ENCODE measurements around the gene CRY2.
"Not testable (repeated sequence)": the region's sequence is repeated elsewhere in the genome, so short reads cannot be mapped to it uniquely, and the experiment has no call there.

Gene CRY2

DNA sequence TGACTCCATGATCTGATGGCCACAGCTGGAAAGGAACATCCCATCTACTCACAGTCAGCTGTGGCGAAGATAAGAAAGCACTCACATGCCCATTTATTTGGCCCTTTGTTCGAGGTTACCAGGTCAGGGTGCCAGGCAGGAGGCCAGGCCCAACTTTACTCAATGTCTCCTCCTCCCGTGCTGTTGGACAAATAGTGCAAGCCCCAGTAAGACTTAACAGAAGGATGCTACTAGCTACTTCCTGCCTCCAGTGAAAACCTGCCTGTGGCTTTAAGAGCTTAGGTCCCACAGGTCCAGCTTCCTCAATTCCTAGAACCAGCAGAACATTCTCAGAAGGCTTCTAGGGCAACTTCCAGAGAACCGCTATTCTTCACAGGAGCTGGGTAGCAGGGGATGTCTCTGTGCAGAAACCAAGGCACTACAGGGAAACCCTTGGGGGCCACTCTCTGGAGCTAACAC lies 12.9 kb upstream of the CRY2 start:
- Histone ChIP-seq H3K4me3 (ENCODE audit: low read length) (no peak overlapping the region), H3K4me1 (ENCODE audit: control insufficient read depth, insufficient read depth, low read length) (peaks cover 3% of the 10 kb centered on the region), H3K36me3 (ENCODE audit: control insufficient read depth, insufficient read depth, low read length, severe bottlenecking) (no peaks in the 10 kb centered on the region), H3K9me3 (ENCODE audit: control insufficient read depth, low read length) (no peaks in the 10 kb centered on the region), H3K27me3 (replicated peaks; ENCODE audit: control insufficient read depth, insufficient read depth, low read length) (peaks cover 27% of the 10 kb centered on the region), H3K9ac (ENCODE audit: low read length) (no peak overlapping the region)
- no peak for DNase-seq (ENCODE audit: low read depth)

DNA sequence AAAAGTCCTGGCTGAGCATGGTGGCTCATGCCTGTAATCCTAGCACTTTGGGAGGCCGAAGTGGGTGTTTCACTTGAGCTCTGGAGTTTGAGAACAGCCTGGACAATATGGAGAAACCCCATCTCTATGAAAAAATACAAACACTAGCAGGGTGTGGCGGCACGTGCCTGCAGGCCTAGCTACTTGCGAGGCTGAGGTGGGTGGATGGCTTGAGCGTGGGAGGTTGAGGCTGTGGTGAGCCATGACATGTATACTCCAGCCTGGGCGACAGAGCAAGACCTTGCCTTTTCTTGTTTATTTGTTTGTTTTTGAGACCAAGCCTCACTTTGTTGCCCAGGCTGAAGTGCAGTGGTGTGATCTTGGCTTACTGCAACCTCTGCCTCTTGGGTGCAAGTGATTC lies 8.1 kb upstream of the CRY2 start:
- no peak overlapping the region for H3K4me3 ChIP-seq (ENCODE audit: low read length)

DNA sequence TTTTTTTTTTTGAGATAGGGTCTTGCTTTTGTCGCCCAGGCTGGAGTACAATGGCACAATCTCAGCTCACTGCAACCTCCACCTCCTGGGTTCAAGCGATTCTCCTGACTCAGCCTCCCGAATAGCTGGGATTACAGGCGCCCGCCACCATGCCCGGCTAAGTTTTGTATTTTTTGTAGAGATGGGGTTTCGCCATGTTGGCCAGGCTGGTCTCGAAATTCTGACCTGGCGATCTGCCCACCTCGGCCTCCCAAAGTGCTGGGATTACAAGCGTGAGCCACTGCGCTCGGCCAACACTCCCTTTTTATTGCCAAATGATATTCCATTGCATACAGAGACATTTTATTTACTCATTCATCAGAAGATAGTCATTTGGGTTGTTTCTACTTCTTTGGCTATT lies 7.0 kb upstream of the CRY2 start:
- H3K36me3 ChIP-seq (ENCODE audit: control insufficient read depth, insufficient read depth, low read length, severe bottlenecking); H3K27me3 ChIP-seq (replicated peaks; ENCODE audit: control insufficient read depth, insufficient read depth, low read length); H3K9me3 ChIP-seq (ENCODE audit: control insufficient read depth, low read length); H3K4me1 ChIP-seq (ENCODE audit: control insufficient read depth, insufficient read depth, low read length); H3K4me3 ChIP-seq (ENCODE audit: low read length); H3K9ac ChIP-seq (ENCODE audit: low read length); DNase-seq (ENCODE audit: low read depth): not testable (repeated sequence)

More for the DNA sequence above, 8.1 kb upstream of the CRY2 start:
- H3K27me3 ChIP-seq (replicated peaks; ENCODE audit: control insufficient read depth, insufficient read depth, low read length): peaks cover 11% of the 10 kb centered on the region
- H3K9me3 ChIP-seq (ENCODE audit: control insufficient read depth, low read length): no peaks in the 10 kb centered on the region
- DNase-seq (ENCODE audit: low read depth): no peak
- no peaks in the 10 kb centered on the region for H3K36me3 ChIP-seq (ENCODE audit: control insufficient read depth, insufficient read depth, low read length, severe bottlenecking)
- H3K4me1 ChIP-seq (ENCODE audit: control insufficient read depth, insufficient read depth, low read length): peaks cover 6% of the 10 kb centered on the region
- H3K9ac ChIP-seq (ENCODE audit: low read length): no peak overlapping the region

DNA sequence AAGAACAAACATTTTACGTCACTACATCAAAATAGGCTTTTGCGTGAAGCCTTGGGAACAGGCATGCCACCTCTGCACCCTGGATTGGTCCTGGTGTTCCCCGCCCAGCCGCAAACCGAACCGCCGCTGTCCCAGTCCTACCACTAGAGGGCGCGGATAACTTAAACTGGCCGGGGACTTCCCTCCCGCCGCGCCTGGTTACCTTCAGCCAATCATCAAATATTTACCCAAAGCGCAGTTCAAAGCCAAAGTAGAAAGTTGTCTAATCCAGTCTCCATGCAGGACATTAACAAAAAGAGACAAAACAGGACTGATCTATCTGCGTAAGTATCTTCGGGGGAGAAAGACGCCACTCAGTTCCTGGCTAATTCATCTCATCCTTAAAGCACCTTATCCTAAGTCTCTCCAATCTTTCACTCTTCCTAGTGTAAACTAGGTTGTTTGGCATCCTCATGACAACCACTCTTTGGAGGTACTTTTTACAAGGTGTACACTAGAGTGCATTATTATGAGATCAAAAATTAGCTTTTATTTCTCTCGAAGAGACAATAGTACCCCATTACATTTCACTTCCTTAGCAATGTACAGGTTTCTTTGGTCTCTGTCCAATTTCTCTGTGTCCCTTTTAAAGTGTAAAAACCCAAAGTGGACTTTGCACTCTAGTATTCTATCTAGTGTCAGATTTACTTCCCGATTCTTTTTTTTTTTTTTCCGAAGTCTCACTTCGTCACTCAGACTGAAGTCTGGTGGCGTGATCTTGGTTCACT lies 3.9 kb upstream of the CRY2 start:
- H3K4me1 ChIP-seq (ENCODE audit: control insufficient read depth, insufficient read depth, low read length): peaks cover 16% of the 10 kb centered on the region
- H3K4me3 ChIP-seq (ENCODE audit: low read length): no peak overlapping the region
- H3K9me3 ChIP-seq (ENCODE audit: control insufficient read depth, low read length): no peaks in the 10 kb centered on the region
- DNase-seq (ENCODE audit: low read depth): peak; percentile 98
- no peaks in the 10 kb centered on the region for H3K27me3 ChIP-seq (replicated peaks; ENCODE audit: control insufficient read depth, insufficient read depth, low read length)
- peak overlapping the region; percentile 22 for H3K9ac ChIP-seq (ENCODE audit: low read length)
- H3K36me3 ChIP-seq (ENCODE audit: control insufficient read depth, insufficient read depth, low read length, severe bottlenecking): no peaks in the 10 kb centered on the region

DNA sequence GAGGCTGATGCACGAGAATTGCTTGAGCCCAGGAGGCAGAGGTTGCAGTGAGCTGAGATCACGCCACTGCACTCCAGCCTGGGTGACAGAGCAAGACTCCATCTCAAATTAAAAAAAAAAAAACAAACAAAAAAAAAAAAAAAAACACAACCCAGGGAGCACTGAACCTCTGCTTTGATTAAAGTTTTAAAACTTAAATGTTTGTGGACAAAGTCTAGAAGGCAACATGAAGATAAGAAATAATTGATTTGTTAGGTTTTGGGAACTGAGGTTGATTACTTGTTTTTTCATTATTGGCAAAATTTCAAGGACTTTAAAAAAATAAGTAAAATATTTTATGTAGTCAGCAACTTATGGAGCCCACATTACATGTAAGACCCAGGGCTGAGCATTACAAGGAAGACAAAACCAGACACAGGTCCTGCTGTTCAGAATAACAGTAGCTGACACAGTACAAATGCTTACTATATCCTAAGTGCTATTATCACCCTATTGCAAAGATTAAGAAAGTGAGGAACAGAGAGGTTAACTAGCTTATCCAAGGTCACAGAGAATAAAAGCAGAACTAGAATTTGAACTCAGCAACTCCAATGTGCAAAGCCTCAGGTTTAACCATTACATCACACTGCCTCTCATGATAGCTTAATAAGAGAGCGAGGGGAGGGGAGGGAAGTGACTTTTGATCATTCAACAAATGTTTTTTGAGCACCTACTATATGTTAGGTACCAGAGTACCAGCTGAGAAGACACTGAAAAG lies 2.3 kb upstream of the CRY2 start:
- DNase-seq (ENCODE audit: low read depth): no peak

DNA sequence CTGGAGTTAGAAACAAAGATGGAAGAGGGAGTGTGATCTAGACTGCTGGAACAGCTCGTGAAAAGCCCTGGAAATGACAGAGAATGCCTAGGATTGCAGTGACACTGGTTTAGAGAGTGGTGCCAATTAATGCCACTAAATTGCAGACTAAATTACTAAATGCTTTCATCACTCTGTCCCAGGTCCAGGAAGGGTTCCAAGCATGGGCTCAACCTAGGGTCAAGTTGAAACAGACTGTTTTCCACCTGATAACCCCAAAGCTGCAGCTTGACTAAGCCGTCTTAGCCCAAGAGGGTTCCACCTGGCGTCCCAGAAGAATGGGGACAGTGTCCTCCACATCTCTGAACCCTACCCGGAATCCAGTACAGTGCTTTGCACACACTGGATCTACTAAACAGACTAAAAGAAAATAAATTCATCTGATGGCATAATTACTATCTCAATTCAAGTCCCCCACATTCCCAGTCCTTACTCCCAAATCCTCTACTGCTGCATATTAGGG lies 1.1 kb upstream of the CRY2 start:
- Histone ChIP-seq H3K9me3 (ENCODE audit: control insufficient read depth, low read length) (no peaks in the 10 kb centered on the region), H3K27me3 (replicated peaks; ENCODE audit: control insufficient read depth, insufficient read depth, low read length) (no peaks in the 10 kb centered on the region), H3K4me3 (ENCODE audit: low read length) (peak overlapping the region; percentile 60), H3K36me3 (ENCODE audit: control insufficient read depth, insufficient read depth, low read length, severe bottlenecking) (no peaks in the 10 kb centered on the region), H3K9ac (ENCODE audit: low read length) (peak overlapping the region; percentile 13), H3K4me1 (ENCODE audit: control insufficient read depth, insufficient read depth, low read length) (peaks cover 42% of the 10 kb centered on the region)
- no peak for DNase-seq (ENCODE audit: low read depth)

More for the DNA sequence above, 2.3 kb upstream of the CRY2 start:
- H3K9ac ChIP-seq (ENCODE audit: low read length): no peak overlapping the region
- no peaks in the 10 kb centered on the region for H3K9me3 ChIP-seq (ENCODE audit: control insufficient read depth, low read length)
- H3K27me3 ChIP-seq (replicated peaks; ENCODE audit: control insufficient read depth, insufficient read depth, low read length): no peaks in the 10 kb centered on the region
- H3K36me3 ChIP-seq (ENCODE audit: control insufficient read depth, insufficient read depth, low read length, severe bottlenecking): no peaks in the 10 kb centered on the region
- no peak overlapping the region for H3K4me3 ChIP-seq (ENCODE audit: low read length)
- peaks cover 30% of the 10 kb centered on the region for H3K4me1 ChIP-seq (ENCODE audit: control insufficient read depth, insufficient read depth, low read length)

DNA sequence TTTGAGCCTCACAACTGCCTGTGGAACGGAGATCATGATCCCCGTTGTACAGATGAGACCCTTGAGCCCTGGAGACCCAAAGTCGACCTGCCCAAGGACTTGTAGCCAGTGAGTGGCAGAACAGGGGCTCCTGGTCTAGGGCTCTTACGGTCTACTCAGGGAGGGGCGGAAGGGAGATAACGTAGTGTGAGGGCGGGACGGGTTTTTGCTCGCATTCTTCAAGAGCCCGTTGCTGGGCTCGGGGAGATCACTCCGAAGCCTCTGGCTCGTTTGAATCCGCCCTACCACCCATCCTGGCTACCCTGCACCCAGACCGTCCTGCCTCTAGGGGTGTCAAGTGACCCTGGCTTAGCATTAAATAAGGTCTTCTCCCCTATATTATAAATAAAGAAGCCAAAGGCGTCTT lies 639 bp downstream of the CRY2 start:
- peak overlapping the region; percentile 91 for H3K4me3 ChIP-seq (ENCODE audit: low read length)
- no peaks in the 10 kb centered on the region for H3K9me3 ChIP-seq (ENCODE audit: control insufficient read depth, low read length)
- no peaks in the 10 kb centered on the region for H3K27me3 ChIP-seq (replicated peaks; ENCODE audit: control insufficient read depth, insufficient read depth, low read length)
- DNase-seq (ENCODE audit: low read depth): peak; percentile 80
- peaks cover 59% of the 10 kb centered on the region for H3K4me1 ChIP-seq (ENCODE audit: control insufficient read depth, insufficient read depth, low read length)
- H3K9ac ChIP-seq (ENCODE audit: low read length): peak overlapping the region; percentile 97
- no peaks in the 10 kb centered on the region for H3K36me3 ChIP-seq (ENCODE audit: control insufficient read depth, insufficient read depth, low read length, severe bottlenecking)

DNA sequence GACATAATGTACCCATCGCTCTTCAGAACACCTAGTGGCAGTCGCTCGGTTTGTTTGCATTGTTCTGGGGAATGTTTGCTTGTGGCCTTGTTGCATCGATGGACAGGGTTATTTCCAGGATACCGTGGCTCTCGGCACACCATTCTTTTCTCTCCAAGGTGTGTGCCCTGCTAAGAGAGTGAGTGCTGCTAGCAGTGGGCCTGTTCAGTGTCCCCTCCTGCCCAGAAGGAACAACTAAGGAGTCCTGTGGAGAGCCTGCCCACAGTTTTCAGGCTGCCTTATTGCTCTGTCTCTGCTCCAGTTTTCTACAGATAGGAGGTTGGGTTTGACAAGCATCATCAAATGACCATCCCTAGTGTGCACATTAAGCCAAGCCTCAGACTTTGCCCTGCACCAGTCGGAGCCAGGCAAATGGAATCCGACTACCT lies 1.4 kb downstream of the CRY2 start:
- Histone ChIP-seq H3K9me3 (ENCODE audit: control insufficient read depth, low read length) (no peaks in the 10 kb centered on the region), H3K36me3 (ENCODE audit: control insufficient read depth, insufficient read depth, low read length, severe bottlenecking) (peaks cover 3% of the 10 kb centered on the region), H3K4me1 (ENCODE audit: control insufficient read depth, insufficient read depth, low read length) (peaks cover 64% of the 10 kb centered on the region), H3K4me3 (ENCODE audit: low read length) (peak overlapping the region; percentile 91), H3K27me3 (replicated peaks; ENCODE audit: control insufficient read depth, insufficient read depth, low read length) (no peaks in the 10 kb centered on the region), H3K9ac (ENCODE audit: low read length) (peak overlapping the region; percentile 97)
- DNase-seq (ENCODE audit: low read depth): no peak

DNA sequence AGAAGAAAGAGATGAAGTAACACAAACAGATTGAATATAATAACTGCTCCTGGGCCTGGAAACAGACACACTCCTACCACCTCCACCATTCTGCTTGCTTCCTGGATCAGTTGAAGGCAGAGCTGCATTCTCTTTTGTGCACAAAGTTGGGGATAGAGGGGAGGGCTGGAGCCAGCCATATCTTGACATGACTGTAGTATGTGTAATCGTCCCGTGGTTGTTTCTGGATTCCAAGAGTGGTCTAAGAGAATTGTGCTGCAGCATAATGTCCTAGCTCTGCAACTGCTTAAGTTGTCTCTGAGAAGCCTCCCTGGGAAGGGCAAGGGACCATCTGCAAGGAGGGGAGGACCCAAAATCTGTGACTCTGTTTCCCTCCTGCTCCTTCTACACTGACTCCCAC lies 3.2 kb downstream of the CRY2 start:
- no peaks in the 10 kb centered on the region for H3K27me3 ChIP-seq (replicated peaks; ENCODE audit: control insufficient read depth, insufficient read depth, low read length)
- peak overlapping the region; percentile 10 for H3K4me3 ChIP-seq (ENCODE audit: low read length)
- peak; percentile 40 for DNase-seq (ENCODE audit: low read depth)
- no peaks in the 10 kb centered on the region for H3K9me3 ChIP-seq (ENCODE audit: control insufficient read depth, low read length)
- H3K36me3 ChIP-seq (ENCODE audit: control insufficient read depth, insufficient read depth, low read length, severe bottlenecking): peaks cover 4% of the 10 kb centered on the region
- peaks cover 77% of the 10 kb centered on the region for H3K4me1 ChIP-seq (ENCODE audit: control insufficient read depth, insufficient read depth, low read length)
- peak overlapping the region; percentile 5 for H3K9ac ChIP-seq (ENCODE audit: low read length)

DNA sequence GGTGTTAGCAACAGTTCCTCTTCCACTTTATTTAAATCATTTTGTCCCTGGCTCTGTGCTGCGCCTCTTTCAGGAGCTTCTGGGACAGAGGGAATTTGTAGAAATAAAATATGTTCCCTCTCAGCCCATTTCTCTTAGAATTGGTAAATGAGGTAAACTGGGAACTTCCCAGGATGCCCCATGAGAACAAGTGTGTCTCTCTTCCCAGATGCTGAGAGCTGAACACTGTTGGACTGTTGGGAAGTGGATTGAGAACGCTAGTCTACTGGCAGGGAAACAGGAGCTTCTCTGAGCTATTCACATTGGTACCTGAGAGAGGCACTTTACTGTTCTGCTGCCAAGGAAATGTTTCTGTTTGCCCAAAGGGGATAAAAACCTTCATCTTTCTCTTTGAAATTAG lies 4.0 kb downstream of the CRY2 start:
- Histone ChIP-seq H3K4me1 (ENCODE audit: control insufficient read depth, insufficient read depth, low read length) (peaks cover 80% of the 10 kb centered on the region), H3K27me3 (replicated peaks; ENCODE audit: control insufficient read depth, insufficient read depth, low read length) (no peaks in the 10 kb centered on the region), H3K4me3 (ENCODE audit: low read length) (no peak overlapping the region), H3K36me3 (ENCODE audit: control insufficient read depth, insufficient read depth, low read length, severe bottlenecking) (peaks cover 4% of the 10 kb centered on the region), H3K9me3 (ENCODE audit: control insufficient read depth, low read length) (no peaks in the 10 kb centered on the region), H3K9ac (ENCODE audit: low read length) (peak overlapping the region; percentile 5)
- DNase-seq (ENCODE audit: low read depth): no peak

DNA sequence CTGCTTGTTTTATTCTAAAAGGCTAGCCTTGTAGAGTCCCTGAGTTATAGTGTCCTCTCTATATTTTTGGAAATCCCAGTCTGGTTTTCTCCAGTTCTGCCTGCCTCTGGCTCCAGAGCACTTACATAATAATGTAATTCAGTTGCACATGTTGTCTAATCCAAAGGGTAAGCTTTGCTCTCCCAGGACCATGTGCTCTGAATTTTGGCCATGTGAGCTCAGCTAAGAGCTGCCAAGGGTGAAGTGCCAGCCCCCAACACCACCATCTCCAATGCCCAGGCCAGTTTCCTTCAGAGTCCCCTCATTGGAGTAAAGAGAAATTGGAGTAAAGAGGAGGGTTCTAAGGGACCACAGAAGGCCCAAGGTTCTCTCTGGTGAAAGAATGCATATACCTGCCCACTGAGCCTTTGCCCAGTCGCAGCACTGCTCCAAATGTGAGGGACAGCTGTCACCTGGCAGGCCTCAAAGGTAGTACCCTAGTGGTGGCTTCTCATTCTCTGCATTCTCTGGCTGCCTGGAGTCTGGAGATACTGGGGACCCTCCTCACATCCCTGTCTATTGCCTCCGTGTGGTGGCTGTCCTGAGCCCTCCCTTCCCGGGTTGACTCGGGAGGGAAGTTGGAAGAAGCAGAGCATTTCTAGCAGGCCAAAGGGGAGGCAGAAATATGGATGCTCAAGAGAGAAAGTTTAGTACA lies 4.9 kb downstream of the CRY2 start:
- no peak for DNase-seq (ENCODE audit: low read depth)
- peak overlapping the region; percentile 62 for H3K4me3 ChIP-seq (ENCODE audit: low read length)
- H3K36me3 ChIP-seq (ENCODE audit: control insufficient read depth, insufficient read depth, low read length, severe bottlenecking): peaks cover 9% of the 10 kb centered on the region

More for the DNA sequence above, 4.9 kb downstream of the CRY2 start:
- H3K9ac ChIP-seq (ENCODE audit: low read length): peak overlapping the region; percentile 75
- H3K27me3 ChIP-seq (replicated peaks; ENCODE audit: control insufficient read depth, insufficient read depth, low read length): no peaks in the 10 kb centered on the region
- H3K4me1 ChIP-seq (ENCODE audit: control insufficient read depth, insufficient read depth, low read length): peaks cover 80% of the 10 kb centered on the region
- H3K9me3 ChIP-seq (ENCODE audit: control insufficient read depth, low read length): no peaks in the 10 kb centered on the region
